ENCODE data around the gene PPIE.
"Not testable (repeated sequence)": the region's sequence is repeated elsewhere in the genome, so short reads cannot be mapped to it uniquely, and the experiment has no call there.

Gene PPIE

DNA sequence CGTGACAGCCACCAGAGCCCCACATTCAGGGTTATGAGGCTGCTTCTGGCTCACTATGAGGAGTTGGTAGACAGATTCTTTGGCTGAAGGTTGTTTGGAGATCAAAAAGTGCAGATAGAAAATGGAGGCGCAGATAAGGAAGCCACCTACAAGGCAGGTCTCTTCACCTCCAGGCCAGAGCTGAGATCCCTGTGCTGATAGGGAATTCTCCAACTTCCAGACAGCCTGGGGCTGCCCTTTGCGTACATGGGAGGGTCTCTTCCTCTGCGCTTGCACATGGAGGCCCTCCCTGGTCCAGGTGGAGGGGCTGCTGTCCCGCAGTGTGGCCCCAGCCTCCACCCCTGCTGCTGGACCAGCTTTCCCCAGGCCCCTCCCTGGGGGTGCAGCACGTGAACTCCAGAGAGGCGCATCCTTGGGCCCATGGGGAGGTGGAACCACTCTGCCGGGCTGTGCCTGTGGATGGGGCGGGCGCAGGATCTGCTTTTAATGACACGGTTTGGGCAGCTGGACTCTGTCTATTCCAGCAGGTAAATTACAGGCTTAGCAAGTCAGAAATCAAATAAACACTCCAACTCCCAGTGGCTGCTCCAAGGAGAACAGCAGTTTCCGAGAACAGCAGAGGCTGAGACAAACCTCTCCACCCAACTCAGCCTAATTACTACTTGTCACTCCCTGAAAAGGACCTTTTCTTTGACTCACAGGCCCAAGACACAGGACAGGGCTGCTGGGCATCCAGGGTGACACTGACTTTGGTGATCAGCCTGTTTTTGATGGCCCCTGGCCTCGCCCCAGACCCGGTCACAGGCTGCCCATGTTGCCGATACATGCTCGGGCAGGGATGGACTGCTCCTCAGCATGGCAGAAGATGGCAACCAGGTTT is 20.1 kb downstream of the PPIE start:
- no peak for DNase-seq (ENCODE audit: low spot score)

- DNase-seq (ENCODE audit: low spot score), result no peak
Observed at GRCh38 chr1:39759436-39759726, 20.7 kb downstream of the PPIE start.

GRCh38 chr1:39760074-39761008 is 21.7 kb downstream of the PPIE start:
- DNase-seq (ENCODE audit: low spot score), result no peak

DNA sequence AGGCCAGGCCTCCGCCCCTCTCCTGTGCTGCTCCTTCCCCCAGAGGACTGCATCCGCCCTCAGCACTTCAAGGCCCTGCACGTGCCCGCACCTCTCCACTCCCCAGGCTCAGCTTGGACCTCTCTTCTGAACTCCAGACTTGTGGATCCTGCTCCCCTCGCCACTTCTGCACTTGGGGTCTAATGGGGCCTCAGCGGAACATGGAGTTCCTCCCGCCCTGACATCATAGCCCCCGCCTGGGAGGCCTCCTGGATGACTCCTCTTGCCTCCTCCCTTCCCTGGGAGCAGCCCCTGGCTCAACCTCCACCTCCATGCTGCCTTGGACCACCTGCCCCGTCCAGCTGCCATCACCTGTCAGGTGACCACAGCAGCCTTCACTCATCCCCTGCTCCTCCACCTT is 22.3 kb downstream of the PPIE start:
- no peak for DNase-seq (ENCODE audit: low spot score)

GRCh38 chr1:39761557-39762260 is 23.0 kb downstream of the PPIE start:
- no peak for DNase-seq (ENCODE audit: low spot score)

GRCh38 chr1:39762550-39763540 is 24.2 kb downstream of the PPIE start:
- DNase-seq (ENCODE audit: low spot score), result no peak

- DNase-seq (ENCODE audit: low spot score), result not testable (repeated sequence)
Observed at GRCh38 chr1:39763619-39764374, 25.1 kb downstream of the PPIE start.

- not testable (repeated sequence) for DNase-seq (ENCODE audit: low spot score)
Observed at GRCh38 chr1:39764512-39764911, 25.8 kb downstream of the PPIE start.

DNA sequence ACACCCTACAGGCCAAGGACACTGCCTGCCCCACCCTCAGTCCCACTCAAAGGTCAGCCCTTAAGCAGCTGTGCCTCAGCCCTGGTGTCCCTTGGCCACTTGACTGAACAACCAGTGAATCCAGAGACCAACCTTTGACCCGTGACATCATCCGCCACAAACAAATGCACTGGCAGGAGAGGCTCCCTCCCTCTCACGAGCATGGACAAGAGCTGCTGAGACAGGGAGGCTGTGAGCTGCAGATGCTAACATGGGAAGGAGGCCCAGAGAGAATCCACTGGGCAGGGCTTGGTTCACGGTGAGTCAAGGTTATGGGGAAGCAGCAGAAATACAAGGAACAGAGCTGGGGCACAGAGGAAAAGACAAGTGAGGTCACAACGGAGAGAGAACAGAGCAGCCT is 27.8 kb downstream of the PPIE start:
- DNase-seq (ENCODE audit: low spot score), result not testable (repeated sequence)

DNA sequence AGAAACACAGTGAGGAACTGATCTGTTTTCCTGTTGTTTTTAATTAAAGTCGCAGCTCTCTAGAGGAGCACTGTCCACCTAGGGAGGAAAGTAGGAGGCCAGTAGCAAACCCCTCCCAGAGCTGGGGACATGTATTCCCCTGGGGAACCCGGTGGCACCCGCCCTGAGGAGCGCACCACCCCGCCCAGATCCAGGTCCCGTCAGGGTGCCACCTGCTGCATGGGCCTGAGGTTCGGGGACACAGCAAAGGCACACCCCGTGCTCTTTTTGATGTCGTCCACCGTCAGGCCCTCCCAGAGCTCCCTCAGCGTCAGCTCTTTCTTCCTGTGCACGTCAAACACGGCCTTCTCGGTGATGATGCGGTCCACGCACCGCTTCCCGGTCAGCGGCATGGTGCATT is 30.8 kb downstream of the PPIE start:
- not testable (repeated sequence) for DNase-seq (ENCODE audit: low spot score)

- DNase-seq (ENCODE audit: low spot score), result not testable (repeated sequence)
Observed at GRCh38 chr1:39770100-39771021, 31.7 kb downstream of the PPIE start.

DNA sequence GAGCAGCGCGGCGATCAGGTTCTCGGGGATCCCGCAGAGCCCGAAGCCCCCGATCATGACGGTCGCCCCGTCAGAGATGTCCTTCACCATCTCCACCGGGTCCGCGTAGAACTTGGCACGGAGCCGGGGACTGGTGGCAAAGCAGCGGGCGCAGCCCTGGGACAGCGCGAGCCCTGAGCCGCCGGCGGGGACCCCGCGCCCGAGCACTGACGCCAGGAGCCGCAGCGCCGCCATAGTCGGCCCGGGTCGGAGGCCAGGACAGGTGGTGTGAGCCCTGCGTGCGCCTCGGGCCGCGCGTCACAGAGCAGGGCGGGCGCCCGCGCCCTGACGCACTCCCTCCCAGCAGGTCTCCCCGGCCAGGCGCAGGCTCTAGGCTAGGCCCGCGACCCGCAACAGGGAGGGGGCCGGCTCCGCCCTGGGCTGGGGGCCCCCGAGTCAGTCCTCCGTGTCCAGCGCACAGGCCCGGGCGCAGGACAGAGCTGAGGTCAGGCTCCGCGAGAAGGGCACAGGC is 32.4 kb downstream of the PPIE start, which contains the start of gene OXCT2:
Gene OXCT2, minus strand, starts transcription at position 327 of the 511 bp plus-strand sequence. Its CDS starts 93 bp downstream, at position 234.
- DNase-seq (ENCODE audit: low spot score), result not testable (repeated sequence)

DNA sequence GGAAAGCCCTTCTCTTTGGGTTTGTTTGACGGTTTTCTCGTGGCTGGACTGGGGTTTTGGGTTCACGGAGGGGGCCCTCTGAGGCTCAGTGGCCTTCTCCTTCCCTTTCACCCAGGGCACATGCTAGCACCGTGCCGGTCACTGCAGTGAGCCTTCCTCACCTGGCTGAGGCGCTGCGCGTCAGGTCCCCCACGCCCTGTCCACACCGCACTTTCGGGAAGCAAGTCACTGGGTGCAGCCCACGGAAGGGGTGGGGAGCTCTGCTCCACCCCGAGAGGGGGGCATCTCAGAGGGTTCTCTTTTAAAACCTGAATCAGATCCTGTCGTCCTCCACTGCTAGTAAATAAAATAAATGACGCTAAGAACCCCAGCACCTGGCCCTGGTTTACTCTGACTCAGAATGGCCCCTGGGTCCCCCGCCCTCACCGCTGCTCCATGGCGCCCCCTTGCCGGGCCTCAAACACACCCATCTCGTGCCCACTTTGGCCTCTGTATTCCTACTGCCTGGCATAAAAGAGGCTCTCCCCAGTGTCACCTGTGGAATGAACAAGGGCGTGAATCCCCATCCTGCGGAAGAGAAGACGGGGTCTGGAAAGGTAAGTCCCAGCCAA is 34.8 kb downstream of the PPIE start:
- not testable (repeated sequence) for DNase-seq (ENCODE audit: low spot score)

DNA sequence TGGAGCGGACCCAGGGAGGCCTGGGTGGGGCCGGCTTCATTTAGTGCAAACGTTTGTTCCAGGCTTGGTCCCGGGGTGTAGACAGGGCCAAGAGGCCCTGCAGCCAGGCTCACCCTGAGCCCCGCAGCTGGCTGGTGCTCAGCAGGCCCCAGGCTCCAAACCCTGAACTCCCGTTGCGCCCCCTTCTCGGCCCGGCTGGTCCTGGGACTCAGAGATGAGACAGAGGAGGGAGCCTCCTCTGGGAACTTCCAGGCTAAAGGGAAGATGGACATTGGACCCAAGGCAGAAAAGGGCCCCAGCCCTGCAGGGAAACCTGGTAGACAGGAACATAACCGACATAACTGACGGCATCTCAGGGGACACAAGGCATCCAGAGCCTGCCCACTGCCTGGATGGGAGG is 36.5 kb downstream of the PPIE start:
- DNase-seq (ENCODE audit: low spot score), result not testable (repeated sequence)

GRCh38 chr1:39775676-39776399 is 37.2 kb downstream of the PPIE start:
- not testable (repeated sequence) for DNase-seq (ENCODE audit: low spot score)

GRCh38 chr1:39776400-39776713 is 37.7 kb downstream of the PPIE start:
- no peak for DNase-seq (ENCODE audit: low spot score)

- no peak for DNase-seq (ENCODE audit: low spot score)
Observed at GRCh38 chr1:39776886-39777285, 38.2 kb downstream of the PPIE start.

- DNase-seq (ENCODE audit: low spot score), result no peak
Observed at GRCh38 chr1:39777306-39777705, 38.6 kb downstream of the PPIE start.
